Measurements from ENCODE around the gene JAK2.

Gene JAK2

DNA sequence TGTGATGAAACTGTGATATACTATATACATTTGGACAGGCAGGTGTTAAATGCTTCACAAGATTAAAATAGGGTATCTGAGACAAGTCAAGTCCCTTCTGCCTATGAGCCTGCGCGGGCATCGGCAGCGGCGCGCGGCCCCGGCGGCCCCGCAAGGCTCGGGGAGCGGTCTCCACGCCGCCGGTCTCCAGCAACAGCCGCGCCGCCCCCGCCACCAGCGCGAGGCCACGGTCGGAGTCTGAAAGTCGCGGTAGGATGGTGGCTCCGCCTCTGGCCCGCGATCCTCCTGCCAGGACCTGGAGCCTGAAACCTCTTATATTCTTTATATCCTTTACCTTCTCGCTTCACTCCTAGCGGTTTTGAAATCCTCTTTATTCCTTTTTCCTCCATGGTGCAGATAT lies 100.9 kb downstream of the JAK2 start:
- no peak overlapping the region for H3K4me3 ChIP-seq (replicated peaks; ENCODE audit: insufficient read depth, low read length)
- TF ChIP-seq, protein P1, sequence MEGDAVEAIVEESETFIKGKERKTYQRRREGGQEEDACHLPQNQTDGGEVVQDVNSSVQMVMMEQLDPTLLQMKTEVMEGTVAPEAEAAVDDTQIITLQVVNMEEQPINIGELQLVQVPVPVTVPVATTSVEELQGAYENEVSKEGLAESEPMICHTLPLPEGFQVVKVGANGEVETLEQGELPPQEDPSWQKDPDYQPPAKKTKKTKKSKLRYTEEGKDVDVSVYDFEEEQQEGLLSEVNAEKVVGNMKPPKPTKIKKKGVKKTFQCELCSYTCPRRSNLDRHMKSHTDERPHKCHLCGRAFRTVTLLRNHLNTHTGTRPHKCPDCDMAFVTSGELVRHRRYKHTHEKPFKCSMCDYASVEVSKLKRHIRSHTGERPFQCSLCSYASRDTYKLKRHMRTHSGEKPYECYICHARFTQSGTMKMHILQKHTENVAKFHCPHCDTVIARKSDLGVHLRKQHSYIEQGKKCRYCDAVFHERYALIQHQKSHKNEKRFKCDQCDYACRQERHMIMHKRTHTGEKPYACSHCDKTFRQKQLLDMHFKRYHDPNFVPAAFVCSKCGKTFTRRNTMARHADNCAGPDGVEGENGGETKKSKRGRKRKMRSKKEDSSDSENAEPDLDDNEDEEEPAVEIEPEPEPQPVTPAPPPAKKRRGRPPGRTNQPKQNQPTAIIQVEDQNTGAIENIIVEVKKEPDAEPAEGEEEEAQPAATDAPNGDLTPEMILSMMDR (IDR thresholded peaks at IDR 0.05; ENCODE audit: insufficient read depth, low read length): no peak
- TF ChIP-seq GABPA (IDR thresholded peaks at IDR 0.05; ENCODE audit: low read depth) (no peak), SPI1 (IDR thresholded peaks at IDR 0.05; ENCODE audit: borderline replicate concordance, low read depth) (no peak), POLR2AphosphoS5 (IDR thresholded peaks at IDR 0.05; ENCODE audit: low read depth) (no peak)
- TF ChIP-seq, protein P2, sequence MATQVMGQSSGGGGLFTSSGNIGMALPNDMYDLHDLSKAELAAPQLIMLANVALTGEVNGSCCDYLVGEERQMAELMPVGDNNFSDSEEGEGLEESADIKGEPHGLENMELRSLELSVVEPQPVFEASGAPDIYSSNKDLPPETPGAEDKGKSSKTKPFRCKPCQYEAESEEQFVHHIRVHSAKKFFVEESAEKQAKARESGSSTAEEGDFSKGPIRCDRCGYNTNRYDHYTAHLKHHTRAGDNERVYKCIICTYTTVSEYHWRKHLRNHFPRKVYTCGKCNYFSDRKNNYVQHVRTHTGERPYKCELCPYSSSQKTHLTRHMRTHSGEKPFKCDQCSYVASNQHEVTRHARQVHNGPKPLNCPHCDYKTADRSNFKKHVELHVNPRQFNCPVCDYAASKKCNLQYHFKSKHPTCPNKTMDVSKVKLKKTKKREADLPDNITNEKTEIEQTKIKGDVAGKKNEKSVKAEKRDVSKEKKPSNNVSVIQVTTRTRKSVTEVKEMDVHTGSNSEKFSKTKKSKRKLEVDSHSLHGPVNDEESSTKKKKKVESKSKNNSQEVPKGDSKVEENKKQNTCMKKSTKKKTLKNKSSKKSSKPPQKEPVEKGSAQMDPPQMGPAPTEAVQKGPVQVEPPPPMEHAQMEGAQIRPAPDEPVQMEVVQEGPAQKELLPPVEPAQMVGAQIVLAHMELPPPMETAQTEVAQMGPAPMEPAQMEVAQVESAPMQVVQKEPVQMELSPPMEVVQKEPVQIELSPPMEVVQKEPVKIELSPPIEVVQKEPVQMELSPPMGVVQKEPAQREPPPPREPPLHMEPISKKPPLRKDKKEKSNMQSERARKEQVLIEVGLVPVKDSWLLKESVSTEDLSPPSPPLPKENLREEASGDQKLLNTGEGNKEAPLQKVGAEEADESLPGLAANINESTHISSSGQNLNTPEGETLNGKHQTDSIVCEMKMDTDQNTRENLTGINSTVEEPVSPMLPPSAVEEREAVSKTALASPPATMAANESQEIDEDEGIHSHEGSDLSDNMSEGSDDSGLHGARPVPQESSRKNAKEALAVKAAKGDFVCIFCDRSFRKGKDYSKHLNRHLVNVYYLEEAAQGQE (IDR thresholded peaks at IDR 0.05; ENCODE audit: insufficient replicate concordance, low read depth): no peak
- H3K27me3 ChIP-seq (ENCODE audit: insufficient read depth, poor library complexity, severe bottlenecking): no peaks in the 10 kb centered on the region
- DNase-seq (ENCODE audit: low read depth in 1 of 2, low spot score in 1 of 2): no peak
- no peak overlapping the region for H3K27ac ChIP-seq (replicated peaks)

DNA sequence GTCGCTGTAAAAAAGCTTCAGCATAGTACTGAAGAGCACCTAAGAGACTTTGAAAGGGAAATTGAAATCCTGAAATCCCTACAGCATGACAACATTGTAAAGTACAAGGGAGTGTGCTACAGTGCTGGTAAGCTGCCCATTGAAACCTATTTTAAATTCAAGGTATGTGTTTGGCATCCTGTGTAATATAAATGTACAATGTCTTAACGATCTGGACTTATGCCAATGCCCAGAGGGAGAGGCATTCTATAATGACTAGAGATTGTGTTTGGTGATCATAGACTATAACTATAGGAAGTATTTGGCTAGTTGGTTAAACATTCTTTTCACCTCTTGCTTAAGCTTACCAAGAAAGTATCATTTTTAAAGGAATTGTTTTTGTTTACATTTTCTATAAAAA lies 104.7 kb downstream of the JAK2 start:
- Histone ChIP-seq H3K27me3 (ENCODE audit: insufficient read depth, poor library complexity, severe bottlenecking) (no peaks in the 10 kb centered on the region), H3K4me3 (replicated peaks; ENCODE audit: insufficient read depth, low read length) (no peak overlapping the region), H3K27ac (replicated peaks) (no peak overlapping the region)
- TF ChIP-seq, protein P2 (IDR thresholded peaks at IDR 0.05; ENCODE audit: insufficient replicate concordance, low read depth): no peak
- no peak for TF ChIP-seq GABPA (IDR thresholded peaks at IDR 0.05; ENCODE audit: low read depth)
- no peak for TF ChIP-seq SPI1 (IDR thresholded peaks at IDR 0.05; ENCODE audit: borderline replicate concordance, low read depth)
- TF ChIP-seq, protein P1 (IDR thresholded peaks at IDR 0.05; ENCODE audit: insufficient read depth, low read length): no peak
- TF ChIP-seq POLR2AphosphoS5 (IDR thresholded peaks at IDR 0.05; ENCODE audit: low read depth): no peak
- no peak for DNase-seq (ENCODE audit: low read depth in 1 of 2, low spot score in 1 of 2)

DNA sequence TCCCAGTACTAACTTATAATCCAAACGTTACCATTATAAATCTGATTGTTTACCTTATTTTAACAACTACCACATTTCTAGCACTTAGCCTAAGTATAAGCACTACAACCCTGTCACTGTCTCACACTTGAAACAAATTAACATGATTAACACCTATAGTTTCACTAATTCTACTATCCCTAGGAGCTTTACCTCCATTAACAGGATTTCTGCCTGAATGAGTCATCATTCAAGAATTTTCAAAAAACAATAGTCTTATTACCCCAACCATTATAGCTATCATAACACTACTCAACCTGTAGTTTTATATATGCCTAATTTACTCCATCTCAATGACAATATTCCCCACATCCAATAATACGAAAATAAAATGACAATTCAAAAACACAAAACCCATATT lies 110.7 kb downstream of the JAK2 start:
- no peak for DNase-seq (ENCODE audit: low read depth in 1 of 2, low spot score in 1 of 2)
- H3K4me3 ChIP-seq (replicated peaks; ENCODE audit: insufficient read depth, low read length): no peak overlapping the region
- H3K27me3 ChIP-seq (ENCODE audit: insufficient read depth, poor library complexity, severe bottlenecking): no peaks in the 10 kb centered on the region
- H3K27ac ChIP-seq (replicated peaks): no peak overlapping the region
- TF ChIP-seq, protein P2 (IDR thresholded peaks at IDR 0.05; ENCODE audit: insufficient replicate concordance, low read depth): no peak

DNA sequence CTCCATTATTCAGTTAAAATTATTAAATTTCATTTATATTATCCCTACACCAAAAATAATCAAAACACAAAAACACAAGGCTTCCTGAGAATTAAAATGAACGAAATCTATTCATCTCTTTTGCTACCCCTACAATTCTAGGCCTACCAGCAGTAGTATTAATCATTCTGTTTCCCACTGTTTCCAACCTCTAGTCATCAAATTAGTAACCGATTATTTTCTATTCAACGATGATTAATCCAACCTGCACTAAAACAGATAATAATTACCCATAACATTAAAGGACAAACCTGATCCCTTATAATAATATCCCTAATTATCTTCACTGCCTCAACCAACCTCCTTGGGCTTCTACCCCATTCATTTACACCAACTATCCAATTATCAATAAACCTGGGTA lies 114.4 kb downstream of the JAK2 start:
- Histone ChIP-seq H3K4me3 (replicated peaks; ENCODE audit: insufficient read depth, low read length) (no peak overlapping the region), H3K27me3 (ENCODE audit: insufficient read depth, poor library complexity, severe bottlenecking) (no peaks in the 10 kb centered on the region), H3K27ac (replicated peaks) (no peak overlapping the region)
- no peak for DNase-seq (ENCODE audit: low read depth in 1 of 2, low spot score in 1 of 2)
- TF ChIP-seq, protein P2 (IDR thresholded peaks at IDR 0.05; ENCODE audit: insufficient replicate concordance, low read depth): no peak
- TF ChIP-seq SPI1 (IDR thresholded peaks at IDR 0.05; ENCODE audit: borderline replicate concordance, low read depth): no peak
- no peak for TF ChIP-seq POLR2AphosphoS5 (IDR thresholded peaks at IDR 0.05; ENCODE audit: low read depth)
- TF ChIP-seq, protein P1 (IDR thresholded peaks at IDR 0.05; ENCODE audit: insufficient read depth, low read length): no peak
- TF ChIP-seq GABPA (IDR thresholded peaks at IDR 0.05; ENCODE audit: low read depth): no peak
